ENCODE measurements around the gene ZNF341. TPM values are rescaled to one million over a fixed set of nuclear protein-coding genes. Genes with fewer than 3 reads are reported as not detected.

Gene ZNF341
- total and polyA plus RNA-seq, 2 of the 8 experiments (the other 6 are each of a cell fraction or from before 2014, with no cell fraction given): 5.8 to 6.4 TPM

- Histone ChIP-seq H3K23me2 (ENCODE audit: low read depth, low read length) (peaks cover 6% of the 10 kb centered on the region), H3K27ac (ENCODE audit: low read depth, low read length) (no peak overlapping the region), H3K79me2 (ENCODE audit: control insufficient read depth in 1 of 2, insufficient read depth in 2 of 2, low read length in 2 of 2) (no peaks in the 10 kb centered on the region), H4K20me1 (replicated peaks in 1 of 2; ENCODE audit: control insufficient read depth in 1 of 2, insufficient read depth in 2 of 2, low read length in 2 of 2) (peaks cover 0 to 3% of the 10 kb centered on the region in 2 experiments), H4K8ac (ENCODE audit: extremely low read depth, insufficient read depth, low read length) (no peak overlapping the region), H3K9me3 (ENCODE audit: insufficient read depth in 2 of 2, low read depth in 1 of 2, low read length in 1 of 2) (peaks cover 6 to 10% of the 10 kb centered on the region in 2 experiments), H3K4ac (replicated peaks; ENCODE audit: insufficient read length, low read depth, low read length) (no peak overlapping the region), H4K91ac (replicated peaks; ENCODE audit: insufficient read length, low read length) (no peak overlapping the region), H4K5ac (ENCODE audit: insufficient read length, low read depth, low read length) (no peak overlapping the region), H2BK20ac (ENCODE audit: low read length) (no peak overlapping the region), H2AFZ (ENCODE audit: low read length) (no peak overlapping the region), H2BK5ac (ENCODE audit: low read depth, low read length) (no peak overlapping the region), H3K4me3 (ENCODE audit: extremely low read depth in 1 of 4, insufficient read depth in 2 of 4, low read depth in 3 of 4, low read length in 4 of 4) (no peak overlapping the region; a peak in 1 of 8 replicates), H3K4me1 (replicated peaks in 1 of 4; ENCODE audit: control insufficient read depth in 3 of 4, insufficient read depth in 4 of 4, low read length in 3 of 4) (peaks cover 4 to 12% (median 7%) of the 10 kb centered on the region in 4 experiments; a peak in 6 of 7 replicates), H3K14ac (ENCODE audit: insufficient read length) (no peak overlapping the region), H2BK12ac (ENCODE audit: low read depth, low read length) (no peak overlapping the region), H2BK120ac (replicated peaks; ENCODE audit: low read depth, low read length) (no peak overlapping the region), H3K79me1 (ENCODE audit: low read depth, low read length) (no peaks in the 10 kb centered on the region; the same call in 1 of the 2 replicates), H2BK15ac (ENCODE audit: low read length) (no peak overlapping the region), H3K4me2 (ENCODE audit: insufficient read depth in 1 of 2, low read depth in 2 of 2, low read length in 2 of 2) (no peak overlapping the region), H3K56ac (replicated peaks; ENCODE audit: insufficient read length, low read depth, low read length) (no peak overlapping the region), H3K23ac (ENCODE audit: insufficient read length) (no peak overlapping the region), H3K18ac (ENCODE audit: extremely low read depth, low read length) (no peak overlapping the region), H3K36me3 (ENCODE audit: control insufficient read depth in 2 of 4, insufficient read depth in 4 of 4, low read length in 3 of 4) (no peaks in the 10 kb centered on the region; a peak in 1 of 8 replicates), H3K27me3 (replicated peaks in 1 of 4; ENCODE audit: control insufficient read depth in 3 of 4, extremely low read depth in 1 of 4, insufficient read depth in 3 of 4, low read length in 3 of 4) (no peaks in the 10 kb centered on the region), H2AK5ac (ENCODE audit: low read depth, low read length) (no peak overlapping the region), H3K9ac (replicated peaks in 1 of 4; ENCODE audit: extremely low read depth in 1 of 4, low read depth in 3 of 4, low read length in 3 of 4) (no peak overlapping the region)
- no peak for FAIRE-seq
- DNase-seq (ENCODE audit: low read depth in 1 of 2, low spot score in 2 of 2): no peak
- ChIA-PET POLR2A (ENCODE audit: partially characterized antibody) (no interaction called here), CTCF (ENCODE audit: partially characterized antibody) (interaction anchor here (1.0 kb wide), 1 partner anchor 52 kb away, joined by 3 read pairs; no protein-coding TSS in a partner anchor)
- WGBS, 2 experiments (ENCODE audit: extremely low coverage in 1 of 2, insufficient coverage in 1 of 2, insufficient read length in 1 of 2, insufficient replicate concordance in 2 of 2, low coverage in 1 of 2, low lambda C conversion rate in 2 of 2, missing lambda C conversion rate in 1 of 2): 96% methylated on average over 3 of the region's 3 CpGs; no CpG with 5 or more reads in 1 of the 2 experiments
- no peak for TF ChIP-seq SIX5 (IDR thresholded peaks at IDR 0.05; ENCODE audit: low read depth, low read length)
- no peak for TF ChIP-seq SAP30 (IDR thresholded peaks at IDR 0.05; ENCODE audit: insufficient read depth, insufficient replicate concordance, low read length)
- TF ChIP-seq PHF8 (conservative IDR thresholded peaks at IDR 0.05; ENCODE audit: low read depth, low read length): no peak
- no peak for TF ChIP-seq YY1 (IDR thresholded peaks at IDR 0.05; ENCODE audit: low read depth, low read length)
- TF ChIP-seq SIN3A (conservative IDR thresholded peaks at IDR 0.05 in 1 of 2, IDR thresholded peaks at IDR 0.05 in 1 of 2; ENCODE audit: low read depth in 1 of 2, low read length in 2 of 2): no peak
- no peak for TF ChIP-seq EZH2 (IDR thresholded peaks at IDR 0.05; ENCODE audit: low read depth, low read length, severe bottlenecking)
- TF ChIP-seq, protein P1, sequence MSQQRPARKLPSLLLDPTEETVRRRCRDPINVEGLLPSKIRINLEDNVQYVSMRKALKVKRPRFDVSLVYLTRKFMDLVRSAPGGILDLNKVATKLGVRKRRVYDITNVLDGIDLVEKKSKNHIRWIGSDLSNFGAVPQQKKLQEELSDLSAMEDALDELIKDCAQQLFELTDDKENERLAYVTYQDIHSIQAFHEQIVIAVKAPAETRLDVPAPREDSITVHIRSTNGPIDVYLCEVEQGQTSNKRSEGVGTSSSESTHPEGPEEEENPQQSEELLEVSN (IDR thresholded peaks at IDR 0.05): no peak
- no peak for TF ChIP-seq POLR2A (IDR thresholded peaks at IDR 0.05; ENCODE audit: control extremely low read depth in 1 of 2, low read depth in 2 of 2, low read length in 2 of 2)
- TF ChIP-seq TAF1 (IDR thresholded peaks at IDR 0.05; ENCODE audit: low read depth, low read length): no peak
- no peak for TF ChIP-seq BRCA1 (IDR thresholded peaks at IDR 0.05; ENCODE audit: low read depth, low read length)
- TF ChIP-seq HDAC2 (IDR thresholded peaks at IDR 0.05; ENCODE audit: borderline replicate concordance in 1 of 2, low read depth in 2 of 2, low read length in 2 of 2): no peak
- TF ChIP-seq EGR1 (IDR thresholded peaks at IDR 0.05; ENCODE audit: borderline replicate concordance, low read depth, low read length): no peak
- TF ChIP-seq CREB1 (IDR thresholded peaks at IDR 0.05): no peak
- TF ChIP-seq, protein P2, sequence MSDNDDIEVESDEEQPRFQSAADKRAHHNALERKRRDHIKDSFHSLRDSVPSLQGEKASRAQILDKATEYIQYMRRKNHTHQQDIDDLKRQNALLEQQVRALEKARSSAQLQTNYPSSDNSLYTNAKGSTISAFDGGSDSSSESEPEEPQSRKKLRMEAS (IDR thresholded peaks at IDR 0.05): no peak
These were observed 5.2 kb downstream of the ZNF341 start for GRCh38 chr20:33736962-33737361.

Measured in H1 (cell line).